Right cardiac atrium (tissue), 5 donors: ENCODE results near the gene TMEM130. TPM values are rescaled to one million over a fixed set of nuclear protein-coding genes. Genes with fewer than 3 reads are reported as not detected.

Experiments
- ATAC-seq, 2 donors: fragments of 200-7000 bp; cut with Tn5 transposase; one replicate each; pipeline versions ENCODE4 v1.8.0 to v1.9.1; 2020; ENCODE audit warnings: moderate library complexity in 2 of 2, mild to moderate bottlenecking in 1 of 2
- DNase-seq, 3 donors: peaks; one replicate each; pipeline ENCODE4 v3.0.0-alpha.2; 2020
- H3K27ac ChIP-seq: one replicate; pipeline ENCODE4 v1.5.1; 2013; ENCODE audit warnings: mild to moderate bottlenecking, low read length, control low read depth, moderate library complexity
- H3K27me3 ChIP-seq: one replicate; pipeline ENCODE4 v1.6.1; 2013; ENCODE audit not compliant: control insufficient read depth, insufficient read depth
- H3K4me1 ChIP-seq: one replicate; pipeline ENCODE4 v1.6.1; 2013; ENCODE audit warnings: low read length; ENCODE audit not compliant: control insufficient read depth, insufficient read depth
- H3K4me3 ChIP-seq: one replicate; pipeline ENCODE4 v1.5.1; 2013; ENCODE audit warnings: low read length, control low read depth
- H3K9me3 ChIP-seq: one replicate; pipeline ENCODE4 v1.6.1; 2013; ENCODE audit warnings: low read length; ENCODE audit not compliant: control insufficient read depth
- WGBS: extraction: QIAGEN DNeasy Blood & Tissue Kit; methylation state at CpG from one replicate; pipeline ENCODE4 v1.1.7; 2013; 5-methylcytosine and 5-hydroxymethylcytosine counted together
- intact Hi-C, 4 donors: fragments of 100-400 bp; cut with DNase I; formaldehyde crosslinking; loops; one replicate each; pipeline versions ENCODE4 v1.11.0 to v1.14.0; 2022 to 2023
- polyA plus RNA-seq: library from polyadenylated mRNA; stranded (reverse); fragments of 200-250 nt; gene quantifications from one replicate; pipeline ENCODE4 v1.2.3, GENCODE V29; 2013
- total RNA-seq, 4 donors: library from RNA; stranded (reverse); fragmentation: NEBNext Ultra II Directional; extraction: Animal tissue kit (Norgen Biotek cat#: 25700); gene quantifications; one replicate each; pipeline ENCODE4 v1.2.1, GENCODE V29; 2021
- donor health status: healthy with polysubstance abuse.
- donor health status: DM: no; HTN: yes; CAD: no.
- donor health status: DM: no; HTN: no; CAD: no.
- donor health status: DM: no; HTN: yes; CAD: no; lungs with severe emphysema.
- donor health status: DM: yes; HTN: yes; CAD: no.

The TMEM130 gene
- total and polyA plus RNA-seq, 5 donors = 0.11 to 0.58 TPM; not detected in 3

- no peaks in the 10 kb centered on the region for H3K4me1 ChIP-seq
- intact Hi-C loops = no loop called here
- H3K4me3 ChIP-seq = no peak overlapping the region
- WGBS = 42% methylated on average over 20 of the region's 20 CpGs
- no peak for DNase-seq
- H3K27me3 ChIP-seq = no peaks in the 10 kb centered on the region
- H3K27ac ChIP-seq = peak overlapping the region; percentile 49
- no peaks in the 10 kb centered on the region for H3K9me3 ChIP-seq
- peak; percentile 7 to 32 for ATAC-seq
These were observed 43.4 kb downstream of the TMEM130 start for GRCh38 chr7:98826387-98826786.

- Histone ChIP-seq H3K4me1 (no peaks in the 10 kb centered on the region), H3K9me3 (no peaks in the 10 kb centered on the region), H3K27me3 (no peaks in the 10 kb centered on the region), H3K27ac (no peak overlapping the region), H3K4me3 (no peak overlapping the region)
- ATAC-seq (no peak), DNase-seq (no peak)
- intact Hi-C loops = no loop called here
- 93% methylated on average over 4 of the region's 4 CpGs for WGBS
These were observed 46.6 kb downstream of the TMEM130 start for GRCh38 chr7:98823226-98823625.

GRCh38 chr7:98821348-98821747, 48.5 kb downstream of the TMEM130 start:
- intact Hi-C loops = no loop called here
- Histone ChIP-seq H3K27ac (no peak overlapping the region), H3K9me3 (no peaks in the 10 kb centered on the region), H3K27me3 (no peaks in the 10 kb centered on the region), H3K4me1 (peaks cover 4% of the 10 kb centered on the region), H3K4me3 (no peak overlapping the region)
- WGBS = 90% methylated on average over 1 of the region's 1 CpG
- no peak for ATAC-seq
- DNase-seq = no peak

GRCh38 chr7:98816967-98817710, 52.7 kb downstream of the TMEM130 start:
- peaks cover 4% of the 10 kb centered on the region for H3K4me1 ChIP-seq
- H3K4me3 ChIP-seq = no peak overlapping the region
- H3K27ac ChIP-seq = peak overlapping the region; percentile 91
- no peak for DNase-seq
- WGBS = 79% methylated on average over 3 of the region's 3 CpGs
- intact Hi-C loops = no loop called here
- H3K27me3 ChIP-seq = no peaks in the 10 kb centered on the region
- H3K9me3 ChIP-seq = no peaks in the 10 kb centered on the region
- no peak for ATAC-seq

- intact Hi-C loops = no loop called here
- 47% methylated on average over 4 of the region's 4 CpGs for WGBS
- DNase-seq = peak; percentile 43 to 80 (median 77)
- H3K4me1 ChIP-seq = peaks cover 4% of the 10 kb centered on the region
- H3K27me3 ChIP-seq = no peaks in the 10 kb centered on the region
- H3K27ac ChIP-seq = peak overlapping the region; percentile 91
- no peaks in the 10 kb centered on the region for H3K9me3 ChIP-seq
- peak; percentile 89 to 92 for ATAC-seq
- no peak overlapping the region for H3K4me3 ChIP-seq
These were observed 53.6 kb downstream of the TMEM130 start for GRCh38 chr7:98816241-98816640.

GRCh38 chr7:98815313-98815712, 54.5 kb downstream of the TMEM130 start:
- Histone ChIP-seq H3K27me3 (no peaks in the 10 kb centered on the region), H3K4me3 (no peak overlapping the region), H3K4me1 (peaks cover 4% of the 10 kb centered on the region), H3K9me3 (no peaks in the 10 kb centered on the region), H3K27ac (no peak overlapping the region)
- 72% methylated on average over 1 of the region's 1 CpG for WGBS
- intact Hi-C loops = no loop called here
- DNase-seq = no peak
- ATAC-seq = no peak

GRCh38 chr7:98811299-98811698, 58.5 kb downstream of the TMEM130 start:
- H3K4me3 ChIP-seq = no peak overlapping the region
- H3K27me3 ChIP-seq = no peaks in the 10 kb centered on the region
- no peak for DNase-seq
- no peak for ATAC-seq
- WGBS = 95% methylated on average over 1 of the region's 1 CpG
- no peaks in the 10 kb centered on the region for H3K9me3 ChIP-seq
- H3K27ac ChIP-seq = no peak overlapping the region
- no peaks in the 10 kb centered on the region for H3K4me1 ChIP-seq
- intact Hi-C loops = no loop called here

- whole genome bisulfite sequencing = 48% methylated on average over 9 of the region's 9 CpGs
- ATAC-seq = no peak
These were observed 59.5 kb downstream of the TMEM130 start for GRCh38 chr7:98810153-98810802.

GRCh38 chr7:98808751-98809460, 60.9 kb downstream of the TMEM130 start:
- no peak for ATAC-seq
- 78% methylated on average over 7 of the region's 7 CpGs for WGBS

More at GRCh38 chr7:98810153-98810802, 59.5 kb downstream of the TMEM130 start:
- Histone ChIP-seq H3K4me1 (no peaks in the 10 kb centered on the region), H3K27me3 (no peaks in the 10 kb centered on the region), H3K9me3 (no peaks in the 10 kb centered on the region), H3K27ac (no peak overlapping the region), H3K4me3 (no peak overlapping the region)
- intact Hi-C loops = no loop called here
- no peak for DNase-seq

GRCh38 chr7:98807068-98808048, 62.5 kb downstream of the TMEM130 start:
- WGBS = 63% methylated on average over 11 of the region's 11 CpGs

More at GRCh38 chr7:98808751-98809460, 60.9 kb downstream of the TMEM130 start:
- no peaks in the 10 kb centered on the region for H3K9me3 ChIP-seq
- H3K27me3 ChIP-seq = no peaks in the 10 kb centered on the region
- DNase-seq = no peak
- intact Hi-C loops = no loop called here
- no peak overlapping the region for H3K4me3 ChIP-seq
- no peaks in the 10 kb centered on the region for H3K4me1 ChIP-seq
- H3K27ac ChIP-seq = no peak overlapping the region

More at GRCh38 chr7:98807068-98808048, 62.5 kb downstream of the TMEM130 start:
- Histone ChIP-seq H3K4me1 (no peaks in the 10 kb centered on the region), H3K4me3 (no peak overlapping the region), H3K27me3 (no peaks in the 10 kb centered on the region), H3K9me3 (no peaks in the 10 kb centered on the region), H3K27ac (no peak overlapping the region)
- intact Hi-C loops = no loop called here
- ATAC-seq (no peak), DNase-seq (no peak)
